Activated CD8-positive, alpha-beta T cell treated with anti-CD3 and anti-CD28 coated beads for 36 hours (primary cell): ENCODE measurements around the gene INTS15. TPM values are rescaled to one million over a fixed set of nuclear protein-coding genes. Genes with fewer than 3 reads are reported as not detected.

Experiments
- ATAC-seq: fragments of 200-7000 bp; cut with Tn5 transposase; one replicate; pipeline ENCODE4 v1.10.0; 2021; ENCODE audit warnings: mild to moderate bottlenecking, moderate library complexity
- CTCF ChIA-PET: fragments of 350-600 bp; sonication (Branson Sonifier 250); formaldehyde crosslinking; loops from one replicate; lab custom pipeline; 2021; ENCODE audit warnings: antibody characterized with exemption; lab: Charles Lee
- POLR2A ChIA-PET: fragments of 350-600 bp; sonication (Branson Sonifier 250); formaldehyde crosslinking; loops from one replicate; lab custom pipeline; 2021; ENCODE audit warnings: antibody characterized with exemption; lab: Charles Lee
- DNase-seq: peaks from one replicate; pipeline ENCODE4 v3.0.0-alpha.2; 2020
- H3K27ac Mint-ChIP-seq: one replicate; pipeline ENCODE4 v1.8.0; 2021; ENCODE audit warnings: mild to moderate bottlenecking, mixed read lengths
- H3K27me3 Mint-ChIP-seq: one replicate; pipeline ENCODE4 v1.8.0; 2021; ENCODE audit warnings: mixed read lengths
- H3K36me3 Mint-ChIP-seq: one replicate; pipeline ENCODE4 v1.8.0; 2021; ENCODE audit warnings: low read depth, mixed read lengths
- H3K4me1 Mint-ChIP-seq: one replicate; pipeline ENCODE4 v1.8.0; 2021; ENCODE audit warnings: low read depth, mixed read lengths
- H3K4me3 Mint-ChIP-seq: one replicate; pipeline ENCODE4 v1.8.0; 2021; ENCODE audit warnings: mild to moderate bottlenecking, moderate library complexity, mixed read lengths
- H3K9me3 Mint-ChIP-seq: one replicate; pipeline ENCODE4 v1.8.0; 2021; ENCODE audit warnings: mixed read lengths
- CTCF ChIP-seq: fragments of 200-600 bp; IDR thresholded peaks from one replicate; pipeline ENCODE4 v1.8.0; 2022; ENCODE audit warnings: antibody characterized with exemption, mild to moderate bottlenecking
- intact Hi-C: fragments of 100-400 bp; cut with micrococcal nuclease; formaldehyde crosslinking; loops from one replicate; pipeline ENCODE4 v1.10.0; 2022
- total RNA-seq, 2 experiments: library from RNA; stranded (reverse); gene quantifications; one replicate each; pipeline ENCODE4 v1.2.3, GENCODE V29; 2021

INTS15 gene
- 10 to 100 TPM; 26.8 to 29.8 TPM for total RNA-seq

GRCh38 chr7:6589829-6590644, at the start of gene INTS15:
TSS of gene INTS15 (plus strand) at chr7:6590021. CDS start at chr7:6590284, 263 bp downstream.
- DNase-seq = peak; percentile 82
- Mint-ChIP-seq H3K4me1 (peaks cover 22% of the 10 kb centered on the region), H3K27me3 (no peaks in the 10 kb centered on the region), H3K36me3 (peaks cover 28% of the 10 kb centered on the region), H3K4me3 (peak within 1 kb of the TSS; percentile 87), H3K9me3 (no peaks in the 10 kb centered on the region), H3K27ac (peak within 1 kb of the TSS; percentile 84)
- intact Hi-C loops = no loop called here
- ChIA-PET POLR2A (interaction anchor here (0.6 to 2.7 kb wide), 10 partner anchors 8 to 65 kb away, joined by 3 to 18 read pairs (median 4); partner anchors contain the start of genes ZDHHC4 and ZNF316), CTCF (interaction anchor here (0.6 to 4.2 kb wide), 13 partner anchors 8 to 268 kb away, joined by 3 to 44 read pairs (median 4); partner anchors contain the start of genes ZDHHC4 and ZNF316)
- peak; percentile 76 for TF ChIP-seq CTCF
- ATAC-seq = peak; percentile 92

- CTCF ChIA-PET = no interaction called here
- peaks cover 11% of the 10 kb centered on the region for H3K4me1 Mint-ChIP-seq
- intact Hi-C loops = no loop called here
Measured at GRCh38 chr7:6542368-6542767, 47.5 kb upstream of the INTS15 start.

GRCh38 chr7:6545398-6546126, 44.3 kb upstream of the INTS15 start:
- Mint-ChIP-seq H3K27me3 (no peaks in the 10 kb centered on the region), H3K36me3 (no peaks in the 10 kb centered on the region), H3K4me1 (peaks cover 11% of the 10 kb centered on the region), H3K4me3 (no peak overlapping the region), H3K27ac (no peak overlapping the region), H3K9me3 (no peaks in the 10 kb centered on the region)
- POLR2A ChIA-PET = no interaction called here
- TF ChIP-seq CTCF = no peak
- intact Hi-C loops = no loop called here
- no peak for DNase-seq
- CTCF ChIA-PET = interaction anchor here (1.0 to 2.8 kb wide), 4 partner anchors 9 to 29 kb away, joined by 3 to 9 read pairs (median 3); no protein-coding TSS in a partner anchor
- peak; percentile 25 for ATAC-seq

More at GRCh38 chr7:6542368-6542767, 47.5 kb upstream of the INTS15 start:
- TF ChIP-seq CTCF = no peak
- H3K9me3 Mint-ChIP-seq = no peaks in the 10 kb centered on the region
- no peaks in the 10 kb centered on the region for H3K36me3 Mint-ChIP-seq
- peaks cover 13% of the 10 kb centered on the region for H3K27me3 Mint-ChIP-seq
- H3K4me3 Mint-ChIP-seq = no peak overlapping the region
- POLR2A ChIA-PET = no interaction called here
- ATAC-seq (no peak), DNase-seq (no peak)
- H3K27ac Mint-ChIP-seq = no peak overlapping the region

GRCh38 chr7:6546498-6547251, 43.1 kb upstream of the INTS15 start:
- H3K27me3 Mint-ChIP-seq = no peaks in the 10 kb centered on the region
- ATAC-seq = no peak
- ChIA-PET POLR2A (interaction anchor here (0.6 kb wide), 2 partner anchors 12 to 30 kb away, joined by 3 read pairs; no protein-coding TSS in a partner anchor), CTCF (interaction anchor here (1.1 to 1.4 kb wide), 3 partner anchors 12 to 31 kb away, joined by 3 to 4 read pairs (median 3); no protein-coding TSS in a partner anchor)
- peaks cover 11% of the 10 kb centered on the region for H3K4me1 Mint-ChIP-seq
- intact Hi-C loops = no loop called here
- no peaks in the 10 kb centered on the region for H3K36me3 Mint-ChIP-seq
- no peak overlapping the region for H3K27ac Mint-ChIP-seq
- no peak overlapping the region for H3K4me3 Mint-ChIP-seq
- H3K9me3 Mint-ChIP-seq = no peaks in the 10 kb centered on the region
- TF ChIP-seq CTCF = no peak
- DNase-seq = no peak
